Upper lobe of right lung (tissue), 1 donor: ENCODE measurements around the gene ZBTB48. TPM values are rescaled to one million over a fixed set of nuclear protein-coding genes. Genes with fewer than 3 reads are reported as not detected.

Experiments used
- ATAC-seq: fragments of 200-7000 bp; cut with Tn5 transposase; one replicate; pipeline ENCODE4 v1.9.1; 2020; ENCODE audit warnings: mild to moderate bottlenecking, moderate library complexity
- DNase-seq: peaks from one replicate; pipeline ENCODE4 v3.0.0-alpha.2; 2020
- H3K27ac ChIP-seq: fragments of 200-600 bp; one replicate; pipeline ENCODE4 v1.8.0; 2022
- H3K27me3 ChIP-seq: fragments of 200-600 bp; one replicate; pipeline ENCODE4 v1.8.0; 2022; ENCODE audit warnings: mild to moderate bottlenecking
- H3K36me3 ChIP-seq: fragments of 200-600 bp; one replicate; pipeline ENCODE4 v1.8.0; 2022
- H3K4me1 ChIP-seq: fragments of 200-600 bp; one replicate; pipeline ENCODE4 v1.8.0; 2022
- H3K4me3 ChIP-seq: fragments of 200-600 bp; one replicate; pipeline ENCODE4 v1.8.0; 2022; ENCODE audit warnings: mild to moderate bottlenecking
- H3K9me3 ChIP-seq: fragments of 200-600 bp; one replicate; pipeline ENCODE4 v1.8.0; 2022
- CTCF ChIP-seq: fragments of 200-600 bp; IDR thresholded peaks from one replicate; pipeline ENCODE4 v1.8.0; 2022; ENCODE audit warnings: antibody characterized with exemption
- intact Hi-C: fragments of 100-400 bp; cut with DNase I; formaldehyde crosslinking; loops from one replicate; pipeline ENCODE4 v1.11.0; 2022
- total RNA-seq: library from RNA; stranded (reverse); fragmentation: NEBNext Ultra II Directional; extraction: Animal tissue kit (Norgen Biotek cat#: 25700); gene quantifications from one replicate; pipeline ENCODE4 v1.2.1, GENCODE V29; 2021
- donor health status: DM: no; HTN: yes; CAD: no; lungs with severe emphysema.

The ZBTB48 gene
- total RNA-seq, 1 donor from 2014 or later = 31.5 TPM

GRCh38 chr1:6637770-6638169, 58.0 kb downstream of the ZBTB48 start:
- Histone ChIP-seq H3K27me3 (no peaks in the 10 kb centered on the region), H3K27ac (no peak overlapping the region), H3K36me3 (peaks cover 91% of the 10 kb centered on the region), H3K4me3 (no peak overlapping the region), H3K9me3 (no peaks in the 10 kb centered on the region), H3K4me1 (no peaks in the 10 kb centered on the region)
- intact Hi-C loops = no loop called here
- DNase-seq (no peak), ATAC-seq (no peak)
- TF ChIP-seq CTCF = no peak

GRCh38 chr1:6638226-6638625, 58.4 kb downstream of the ZBTB48 start:
- peaks cover 90% of the 10 kb centered on the region for H3K36me3 ChIP-seq
- intact Hi-C loops = no loop called here
- no peak for ATAC-seq

More at GRCh38 chr1:6638226-6638625, 58.4 kb downstream of the ZBTB48 start:
- no peaks in the 10 kb centered on the region for H3K9me3 ChIP-seq
- no peaks in the 10 kb centered on the region for H3K4me1 ChIP-seq
- no peak overlapping the region for H3K4me3 ChIP-seq
- H3K27me3 ChIP-seq = no peaks in the 10 kb centered on the region
- H3K27ac ChIP-seq = peak overlapping the region; percentile 36
- DNase-seq = no peak
- no peak for TF ChIP-seq CTCF

Other genes starting within 250 kb of the ZBTB48 start
- 22.8 TPM for gene ACOT7, start 186.2 kb upstream of the ZBTB48 start, total RNA-seq
- gene HES2, start 160.1 kb upstream of the ZBTB48 start, total RNA-seq = 5.7 TPM
- gene ESPN, start 155.2 kb upstream of the ZBTB48 start, total RNA-seq = 4.3 TPM
- gene TNFRSF25, start 113.8 kb upstream of the ZBTB48 start, total RNA-seq = 10.0 TPM
- 12.2 TPM for gene PLEKHG5, start 88.3 kb upstream of the ZBTB48 start, total RNA-seq
- gene NOL9, start 25.5 kb upstream of the ZBTB48 start, total RNA-seq = 23.6 TPM
- not detected for gene TAS1R1, start 24.7 kb upstream of the ZBTB48 start, total RNA-seq
- 21.8 TPM for gene KLHL21, start 22.9 kb downstream of the ZBTB48 start, total RNA-seq
- 10.8 TPM for gene PHF13, start 33.7 kb downstream of the ZBTB48 start, total RNA-seq
- 15.3 TPM for gene THAP3, start 44.9 kb downstream of the ZBTB48 start, total RNA-seq
- 37.6 TPM for gene DNAJC11, start 121.8 kb downstream of the ZBTB48 start, total RNA-seq
- gene CAMTA1, start 205.5 kb downstream of the ZBTB48 start, total RNA-seq = 63.4 TPM